OCI-LY7 (cell line): ENCODE data around the gene ASIC2. TPM values are rescaled to one million over a fixed set of nuclear protein-coding genes. Genes with fewer than 3 reads are reported as not detected.

ENCODE experiments used
- BruUV-seq: library from RNA; stranded (reverse); fragments of 400-500 nt; replicated peaks from 2 replicates; lab custom pipeline; 2021; lab: Mats Ljungman, UMichigan
- CTCF ChIA-PET: fragments of 300-600 bp; sonication (Branson Sonifier 250); formaldehyde crosslinking; loops from one replicate; lab custom pipeline; 2022; ENCODE audit warnings: antibody characterized with exemption; ENCODE audit not compliant: unreplicated experiment; lab: Charles Lee
- POLR2A ChIA-PET: fragments of 300-600 bp; sonication (Branson Sonifier 250); formaldehyde crosslinking; loops from one replicate; lab custom pipeline; 2022; ENCODE audit warnings: antibody characterized with exemption; lab: Charles Lee
- DNase-seq: peaks from one replicate; pipeline ENCODE4 v3.0.0-alpha.2; 2015; ENCODE audit warnings: low spot score
- H2AFZ ChIP-seq: fragments of 200-600 bp; sonication (generic), shearing (Covaris generic); 2 replicates; pipeline ENCODE4 v1.6.1; 2014; ENCODE audit warnings: mild to moderate bottlenecking, antibody characterized with exemption, low read length, moderate library complexity
- H3K27ac ChIP-seq: fragments of 200-600 bp; sonication (generic); 2 replicates; pipeline ENCODE4 v1.5.1; 2014; ENCODE audit warnings: mixed run types, low read depth, mild to moderate bottlenecking, moderate library complexity, low read length, inconsistent platforms; ENCODE audit not compliant: poor library complexity, severe bottlenecking
- H3K36me3 ChIP-seq: fragments of 200-600 bp; sonication (generic); 2 replicates; pipeline ENCODE4 v1.6.1; 2014; ENCODE audit warnings: mild to moderate bottlenecking, antibody characterized with exemption, low read length, moderate library complexity, mixed read lengths; ENCODE audit not compliant: insufficient read depth
- H3K4me1 ChIP-seq: fragments of 200-600 bp; sonication (generic); 2 replicates; pipeline ENCODE4 v1.5.1; 2014; ENCODE audit warnings: mild to moderate bottlenecking, low read length; ENCODE audit not compliant: insufficient read depth, poor library complexity, severe bottlenecking
- H3K4me2 ChIP-seq: fragments of 200-600 bp; sonication (generic); 2 replicates; pipeline ENCODE4 v1.6.1; 2014; ENCODE audit warnings: mild to moderate bottlenecking, low read length
- H3K4me3 ChIP-seq: fragments of 200-600 bp; sonication (generic); 2 replicates; pipeline ENCODE4 v1.5.1; 2014; ENCODE audit warnings: mild to moderate bottlenecking, low read depth, low read length; ENCODE audit not compliant: poor library complexity, severe bottlenecking
- H3K79me2 ChIP-seq: fragments of 200-600 bp; sonication (generic); 2 replicates; pipeline ENCODE4 v1.6.1; 2016; ENCODE audit warnings: low read depth, mild to moderate bottlenecking, low read length, moderate library complexity, mixed read lengths; ENCODE audit not compliant: insufficient read depth
- H3K9me2 ChIP-seq: fragments of 200-600 bp; sonication (generic); 2 replicates; pipeline ENCODE4 v1.6.1; 2016; ENCODE audit warnings: mild to moderate bottlenecking, low read length, mixed read lengths; ENCODE audit not compliant: insufficient read depth
- H3K9me3 ChIP-seq: fragments of 200-600 bp; sonication (generic); 2 replicates; pipeline ENCODE4 v1.6.1; 2014; ENCODE audit warnings: mild to moderate bottlenecking, mixed run types, low read length, mixed read lengths
- H4K20me1 ChIP-seq: fragments of 200-600 bp; sonication (generic); 2 replicates; pipeline ENCODE4 v1.6.1; 2014; ENCODE audit warnings: mild to moderate bottlenecking, antibody characterized with exemption, low read length, moderate library complexity, mixed read lengths; ENCODE audit not compliant: insufficient read depth
- CTCF ChIP-seq: fragments of 200-600 bp; sonication (generic); conservative IDR thresholded peaks from 2 replicates; pipeline ENCODE4 v1.5.1; 2014; ENCODE audit warnings: mild to moderate bottlenecking, antibody characterized with exemption, low read length, moderate library complexity, mixed read lengths
- EZH2phosphoT487 ChIP-seq: fragments of 200-600 bp; sonication (generic); IDR thresholded peaks from 2 replicates; pipeline ENCODE4 v1.6.1; 2018; ENCODE audit warnings: low read depth, borderline replicate concordance, mild to moderate bottlenecking, mixed run types, antibody characterized with exemption, low read length, moderate library complexity, mixed read lengths
- intact Hi-C: fragments of 100-400 bp; cut with micrococcal nuclease; formaldehyde crosslinking; loops from one replicate; pipeline ENCODE4 v1.10.0; 2022; ENCODE audit not compliant: unreplicated experiment
- total RNA-seq, 2 experiments: library from RNA; depleted of rRNA in 1 of 2; stranded (reverse); fragments of >200 nt in 1 of 2; shearing (Covaris generic) in 1 of 2; gene quantifications; 2 replicates each; pipeline ENCODE4 v1.2.3, GENCODE V29; 2014 to 2022

ASIC2 gene
- total RNA-seq, 2 experiments from 2014 or later: not detected

- no peak for TF ChIP-seq EZH2phosphoT487
- TF ChIP-seq CTCF: no peak
- Histone ChIP-seq H3K9me2 (no peaks in the 10 kb centered on the region), H3K4me3 (no peak overlapping the region), H3K4me1 (no peaks in the 10 kb centered on the region), H3K27ac (no peak overlapping the region), H4K20me1 (no peaks in the 10 kb centered on the region), H3K79me2 (no peaks in the 10 kb centered on the region), H3K4me2 (no peak overlapping the region), H3K36me3 (no peaks in the 10 kb centered on the region), H3K9me3 (no peaks in the 10 kb centered on the region), H2AFZ (no peak overlapping the region)
- CTCF ChIA-PET: no interaction called here
- POLR2A ChIA-PET: no interaction called here
- BruUV-seq: no TSS peak
- no peak for DNase-seq
- intact Hi-C loops: no loop called here
Observed at GRCh38 chr17:33055746-33056145, 237.3 kb downstream of the ASIC2 start.

GRCh38 chr17:33055171-33055611 lies 237.9 kb downstream of the ASIC2 start:
- H3K36me3 ChIP-seq: no peaks in the 10 kb centered on the region
- no peak for TF ChIP-seq EZH2phosphoT487
- no peak for TF ChIP-seq CTCF
- no TSS peak for BruUV-seq
- H3K27ac ChIP-seq: no peak overlapping the region
- no peak overlapping the region for H3K4me3 ChIP-seq
- H3K79me2 ChIP-seq: no peaks in the 10 kb centered on the region
- H3K4me1 ChIP-seq: no peaks in the 10 kb centered on the region
- H4K20me1 ChIP-seq: no peaks in the 10 kb centered on the region
- CTCF ChIA-PET: interaction anchor here (0.5 kb wide), 1 partner anchor 421 kb away, joined by 3 read pairs; no protein-coding TSS in a partner anchor
- H3K4me2 ChIP-seq: no peak overlapping the region
- no peak overlapping the region for H2AFZ ChIP-seq
- DNase-seq: no peak
- no peaks in the 10 kb centered on the region for H3K9me3 ChIP-seq
- no peaks in the 10 kb centered on the region for H3K9me2 ChIP-seq
- POLR2A ChIA-PET: no interaction called here
- intact Hi-C loops: no loop called here

GRCh38 chr17:33054412-33054811 lies 238.7 kb downstream of the ASIC2 start:
- H3K4me1 ChIP-seq: no peaks in the 10 kb centered on the region
- H2AFZ ChIP-seq: no peak overlapping the region
- H3K9me3 ChIP-seq: no peaks in the 10 kb centered on the region
- H3K36me3 ChIP-seq: no peaks in the 10 kb centered on the region
- DNase-seq: no peak
- H3K9me2 ChIP-seq: no peaks in the 10 kb centered on the region
- no peak overlapping the region for H3K27ac ChIP-seq
- H3K4me3 ChIP-seq: no peak overlapping the region
- intact Hi-C loops: no loop called here
- H3K79me2 ChIP-seq: no peaks in the 10 kb centered on the region
- no peak overlapping the region for H3K4me2 ChIP-seq
- CTCF ChIA-PET: no interaction called here
- POLR2A ChIA-PET: no interaction called here
- no TSS peak for BruUV-seq
- H4K20me1 ChIP-seq: no peaks in the 10 kb centered on the region
- no peak for TF ChIP-seq EZH2phosphoT487
